SK-N-SH treated with all-trans-retinoic acid at 6 μM for 48 hours (cell line): ENCODE data around the gene OR5D14.

Experiments used
- ATAC-seq: fragments of 200-7000 bp; cut with Tn5 transposase; 3 replicates; pipeline ENCODE4 v1.9.1; 2020; ENCODE audit warnings: mild to moderate bottlenecking, moderate library complexity
- ARNTL ChIP-seq: fragments of 450-650 bp; formaldehyde crosslinking; IDR thresholded peaks from 2 replicates; pipeline ENCODE4 v1.5.0; 2020; ENCODE audit warnings: low read depth, mild to moderate bottlenecking, moderate library complexity, borderline replicate concordance
- BACH2 ChIP-seq: fragments of 250-450 bp; sonication (Bioruptor Pico); IDR thresholded peaks from 2 replicates; pipeline ENCODE4 v1.9.0; 2021; ENCODE audit warnings: mild to moderate bottlenecking, borderline replicate concordance
- CSDC2 ChIP-seq: fragments of 250-450 bp; sonication (Bioruptor Pico); IDR thresholded peaks from 2 replicates; pipeline ENCODE4 v1.5.0; 2020; ENCODE audit warnings: mild to moderate bottlenecking, moderate library complexity
- ESRRG ChIP-seq: fragments of 250-450 bp; sonication (Bioruptor Pico); IDR thresholded peaks from 2 replicates; pipeline ENCODE4 v1.6.1; 2021; ENCODE audit warnings: mild to moderate bottlenecking
- GLIS3 ChIP-seq: fragments of 250-450 bp; sonication (Bioruptor Pico); IDR thresholded peaks from 2 replicates; pipeline ENCODE4 v1.5.0; 2020; ENCODE audit warnings: mild to moderate bottlenecking, moderate library complexity
- ISL1 ChIP-seq: fragments of 250-450 bp; sonication (Bioruptor Pico); IDR thresholded peaks from 2 replicates; pipeline ENCODE4 v2.1.2; 2022; ENCODE audit warnings: mild to moderate bottlenecking, moderate library complexity
- OSR1 ChIP-seq: fragments of 250-450 bp; sonication (Bioruptor Pico); IDR thresholded peaks from 2 replicates; pipeline ENCODE4 v1.8.0; 2022; ENCODE audit warnings: moderate library complexity, mild to moderate bottlenecking, inconsistent platforms
- PPARA ChIP-seq: fragments of 250-450 bp; sonication (Bioruptor Pico); IDR thresholded peaks from 2 replicates; pipeline ENCODE4 v1.5.0; 2020; ENCODE audit warnings: mild to moderate bottlenecking, borderline replicate concordance
- RARB ChIP-seq: fragments of 250-450 bp; sonication (Bioruptor Pico); IDR thresholded peaks from 2 replicates; pipeline ENCODE4 v1.8.0; 2021; ENCODE audit warnings: mild to moderate bottlenecking, moderate library complexity
- SNAI2 ChIP-seq: fragments of 250-450 bp; sonication (Bioruptor Pico); IDR thresholded peaks from 2 replicates; pipeline ENCODE4 v1.5.0; 2020; ENCODE audit warnings: mild to moderate bottlenecking, moderate library complexity
- TOX ChIP-seq: fragments of 250-450 bp; sonication (Bioruptor Pico); IDR thresholded peaks from 2 replicates; pipeline ENCODE4 v1.8.0; 2021; ENCODE audit warnings: mild to moderate bottlenecking, moderate library complexity, borderline replicate concordance
- ZC3H10 ChIP-seq: fragments of 250-450 bp; sonication (Bioruptor Pico); IDR thresholded peaks from 2 replicates; pipeline ENCODE4 v1.5.1; 2021; ENCODE audit warnings: mild to moderate bottlenecking, moderate library complexity
- ZFP3 ChIP-seq: fragments of 250-450 bp; sonication (Bioruptor Pico); IDR thresholded peaks from 2 replicates; pipeline ENCODE4 v1.5.0; 2020; ENCODE audit warnings: mild to moderate bottlenecking, moderate library complexity
- ZFP30 ChIP-seq: fragments of 450-650 bp; formaldehyde crosslinking; IDR thresholded peaks from 2 replicates; pipeline ENCODE4 v1.5.0; 2022; ENCODE audit warnings: mild to moderate bottlenecking, moderate library complexity
- ZNF565 ChIP-seq: fragments of 450-650 bp; formaldehyde crosslinking; conservative IDR thresholded peaks from 2 replicates; pipeline ENCODE4 v1.5.0; 2020; ENCODE audit warnings: low read depth, mild to moderate bottlenecking, moderate library complexity
- ZNF70 ChIP-seq: fragments of 450-650 bp; formaldehyde crosslinking; IDR thresholded peaks from 2 replicates; pipeline ENCODE4 v1.5.0; 2020; ENCODE audit warnings: mild to moderate bottlenecking, moderate library complexity
- ZNF8 ChIP-seq: fragments of 450-650 bp; formaldehyde crosslinking; IDR thresholded peaks from 2 replicates; pipeline ENCODE4 v1.5.0; 2020; ENCODE audit warnings: mild to moderate bottlenecking, moderate library complexity
- TF ChIP-seq, protein P1 (sequence below): fragments of 250-450 bp; sonication (Bioruptor Pico); IDR thresholded peaks from 2 replicates; pipeline ENCODE4 v1.8.0; 2020; ENCODE audit warnings: mild to moderate bottlenecking, moderate library complexity, borderline replicate concordance
- TF ChIP-seq, protein P2 (sequence below): fragments of 250-450 bp; sonication (Bioruptor Pico); IDR thresholded peaks from 2 replicates; pipeline ENCODE4 v1.8.0; 2021; ENCODE audit warnings: low read depth, mild to moderate bottlenecking, moderate library complexity, borderline replicate concordance
- TF ChIP-seq, protein P3 (sequence below): fragments of 250-450 bp; sonication (Bioruptor Pico); IDR thresholded peaks from 2 replicates; pipeline ENCODE4 v1.5.1; 2020; ENCODE audit warnings: low read depth, mild to moderate bottlenecking, moderate library complexity
- TF ChIP-seq, protein P4 (sequence below): fragments of 250-450 bp; sonication (Bioruptor Pico); IDR thresholded peaks from 2 replicates; pipeline ENCODE4 v1.5.0; 2020; ENCODE audit warnings: mild to moderate bottlenecking, moderate library complexity
- TF ChIP-seq, protein P5 (sequence below): fragments of 250-450 bp; sonication (Bioruptor Pico); IDR thresholded peaks from 2 replicates; pipeline ENCODE4 v1.5.1; 2021; ENCODE audit warnings: mild to moderate bottlenecking, moderate library complexity

The OR5D14 gene

DNA sequence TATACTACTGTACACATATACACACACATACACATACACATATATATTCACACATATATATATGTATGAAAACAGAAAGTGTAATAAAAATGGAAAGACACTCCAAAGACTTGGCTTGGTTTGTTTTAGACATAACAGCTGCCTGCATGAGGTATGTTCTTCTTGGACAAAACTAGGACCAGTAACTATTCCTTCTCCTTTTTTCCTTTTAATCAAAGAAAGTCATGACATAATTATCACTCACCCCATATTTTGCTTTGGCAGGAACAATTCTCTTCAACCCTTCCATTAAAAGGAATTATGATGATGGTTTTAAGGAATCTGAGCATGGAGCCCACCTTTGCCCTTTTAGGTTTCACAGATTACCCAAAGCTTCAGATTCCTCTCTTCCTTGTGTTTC lies at the start of gene OR5D14:
OR5D14 (plus strand) TSS at position 301 of the 400 bp plus-strand sequence; CDS start at position 301, 0 bp downstream.
- no peak for ATAC-seq
- TF ChIP-seq ZFP30 (CRISPR knock-in tag), result no peak
- TF ChIP-seq ESRRG (CRISPR knock-in tag), result no peak
- TF ChIP-seq, protein P1, sequence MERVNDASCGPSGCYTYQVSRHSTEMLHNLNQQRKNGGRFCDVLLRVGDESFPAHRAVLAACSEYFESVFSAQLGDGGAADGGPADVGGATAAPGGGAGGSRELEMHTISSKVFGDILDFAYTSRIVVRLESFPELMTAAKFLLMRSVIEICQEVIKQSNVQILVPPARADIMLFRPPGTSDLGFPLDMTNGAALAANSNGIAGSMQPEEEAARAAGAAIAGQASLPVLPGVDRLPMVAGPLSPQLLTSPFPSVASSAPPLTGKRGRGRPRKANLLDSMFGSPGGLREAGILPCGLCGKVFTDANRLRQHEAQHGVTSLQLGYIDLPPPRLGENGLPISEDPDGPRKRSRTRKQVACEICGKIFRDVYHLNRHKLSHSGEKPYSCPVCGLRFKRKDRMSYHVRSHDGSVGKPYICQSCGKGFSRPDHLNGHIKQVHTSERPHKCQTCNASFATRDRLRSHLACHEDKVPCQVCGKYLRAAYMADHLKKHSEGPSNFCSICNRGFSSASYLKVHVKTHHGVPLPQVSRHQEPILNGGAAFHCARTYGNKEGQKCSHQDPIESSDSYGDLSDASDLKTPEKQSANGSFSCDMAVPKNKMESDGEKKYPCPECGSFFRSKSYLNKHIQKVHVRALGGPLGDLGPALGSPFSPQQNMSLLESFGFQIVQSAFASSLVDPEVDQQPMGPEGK (CRISPR knock-in tag), result no peak
- TF ChIP-seq GLIS3, result no peak
- TF ChIP-seq, protein P2, sequence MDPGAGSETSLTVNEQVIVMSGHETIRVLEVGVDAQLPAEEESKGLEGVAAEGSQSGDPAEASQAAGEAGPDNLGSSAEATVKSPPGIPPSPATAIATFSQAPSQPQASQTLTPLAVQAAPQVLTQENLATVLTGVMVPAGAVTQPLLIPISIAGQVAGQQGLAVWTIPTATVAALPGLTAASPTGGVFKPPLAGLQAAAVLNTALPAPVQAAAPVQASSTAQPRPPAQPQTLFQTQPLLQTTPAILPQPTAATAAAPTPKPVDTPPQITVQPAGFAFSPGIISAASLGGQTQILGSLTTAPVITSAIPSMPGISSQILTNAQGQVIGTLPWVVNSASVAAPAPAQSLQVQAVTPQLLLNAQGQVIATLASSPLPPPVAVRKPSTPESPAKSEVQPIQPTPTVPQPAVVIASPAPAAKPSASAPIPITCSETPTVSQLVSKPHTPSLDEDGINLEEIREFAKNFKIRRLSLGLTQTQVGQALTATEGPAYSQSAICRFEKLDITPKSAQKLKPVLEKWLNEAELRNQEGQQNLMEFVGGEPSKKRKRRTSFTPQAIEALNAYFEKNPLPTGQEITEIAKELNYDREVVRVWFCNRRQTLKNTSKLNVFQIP (CRISPR knock-in tag), result no peak
- TF ChIP-seq BACH2, result no peak
- TF ChIP-seq ZNF70 (CRISPR knock-in tag), result no peak
- no peak for TF ChIP-seq PPARA (CRISPR knock-in tag)
- no peak for TF ChIP-seq ZNF565 (CRISPR knock-in tag)
- no peak for TF ChIP-seq ZFP3
- TF ChIP-seq, protein P3, sequence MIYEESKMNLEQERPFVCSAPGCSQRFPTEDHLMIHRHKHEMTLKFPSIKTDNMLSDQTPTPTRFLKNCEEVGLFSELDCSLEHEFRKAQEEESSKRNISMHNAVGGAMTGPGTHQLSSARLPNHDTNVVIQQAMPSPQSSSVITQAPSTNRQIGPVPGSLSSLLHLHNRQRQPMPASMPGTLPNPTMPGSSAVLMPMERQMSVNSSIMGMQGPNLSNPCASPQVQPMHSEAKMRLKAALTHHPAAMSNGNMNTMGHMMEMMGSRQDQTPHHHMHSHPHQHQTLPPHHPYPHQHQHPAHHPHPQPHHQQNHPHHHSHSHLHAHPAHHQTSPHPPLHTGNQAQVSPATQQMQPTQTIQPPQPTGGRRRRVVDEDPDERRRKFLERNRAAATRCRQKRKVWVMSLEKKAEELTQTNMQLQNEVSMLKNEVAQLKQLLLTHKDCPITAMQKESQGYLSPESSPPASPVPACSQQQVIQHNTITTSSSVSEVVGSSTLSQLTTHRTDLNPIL (CRISPR knock-in tag), result no peak
- TF ChIP-seq SNAI2 (CRISPR knock-in tag), result no peak
- TF ChIP-seq, protein P4, sequence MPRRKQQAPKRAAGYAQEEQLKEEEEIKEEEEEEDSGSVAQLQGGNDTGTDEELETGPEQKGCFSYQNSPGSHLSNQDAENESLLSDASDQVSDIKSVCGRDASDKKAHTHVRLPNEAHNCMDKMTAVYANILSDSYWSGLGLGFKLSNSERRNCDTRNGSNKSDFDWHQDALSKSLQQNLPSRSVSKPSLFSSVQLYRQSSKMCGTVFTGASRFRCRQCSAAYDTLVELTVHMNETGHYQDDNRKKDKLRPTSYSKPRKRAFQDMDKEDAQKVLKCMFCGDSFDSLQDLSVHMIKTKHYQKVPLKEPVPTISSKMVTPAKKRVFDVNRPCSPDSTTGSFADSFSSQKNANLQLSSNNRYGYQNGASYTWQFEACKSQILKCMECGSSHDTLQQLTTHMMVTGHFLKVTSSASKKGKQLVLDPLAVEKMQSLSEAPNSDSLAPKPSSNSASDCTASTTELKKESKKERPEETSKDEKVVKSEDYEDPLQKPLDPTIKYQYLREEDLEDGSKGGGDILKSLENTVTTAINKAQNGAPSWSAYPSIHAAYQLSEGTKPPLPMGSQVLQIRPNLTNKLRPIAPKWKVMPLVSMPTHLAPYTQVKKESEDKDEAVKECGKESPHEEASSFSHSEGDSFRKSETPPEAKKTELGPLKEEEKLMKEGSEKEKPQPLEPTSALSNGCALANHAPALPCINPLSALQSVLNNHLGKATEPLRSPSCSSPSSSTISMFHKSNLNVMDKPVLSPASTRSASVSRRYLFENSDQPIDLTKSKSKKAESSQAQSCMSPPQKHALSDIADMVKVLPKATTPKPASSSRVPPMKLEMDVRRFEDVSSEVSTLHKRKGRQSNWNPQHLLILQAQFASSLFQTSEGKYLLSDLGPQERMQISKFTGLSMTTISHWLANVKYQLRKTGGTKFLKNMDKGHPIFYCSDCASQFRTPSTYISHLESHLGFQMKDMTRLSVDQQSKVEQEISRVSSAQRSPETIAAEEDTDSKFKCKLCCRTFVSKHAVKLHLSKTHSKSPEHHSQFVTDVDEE, result no peak
- TF ChIP-seq, protein P5, sequence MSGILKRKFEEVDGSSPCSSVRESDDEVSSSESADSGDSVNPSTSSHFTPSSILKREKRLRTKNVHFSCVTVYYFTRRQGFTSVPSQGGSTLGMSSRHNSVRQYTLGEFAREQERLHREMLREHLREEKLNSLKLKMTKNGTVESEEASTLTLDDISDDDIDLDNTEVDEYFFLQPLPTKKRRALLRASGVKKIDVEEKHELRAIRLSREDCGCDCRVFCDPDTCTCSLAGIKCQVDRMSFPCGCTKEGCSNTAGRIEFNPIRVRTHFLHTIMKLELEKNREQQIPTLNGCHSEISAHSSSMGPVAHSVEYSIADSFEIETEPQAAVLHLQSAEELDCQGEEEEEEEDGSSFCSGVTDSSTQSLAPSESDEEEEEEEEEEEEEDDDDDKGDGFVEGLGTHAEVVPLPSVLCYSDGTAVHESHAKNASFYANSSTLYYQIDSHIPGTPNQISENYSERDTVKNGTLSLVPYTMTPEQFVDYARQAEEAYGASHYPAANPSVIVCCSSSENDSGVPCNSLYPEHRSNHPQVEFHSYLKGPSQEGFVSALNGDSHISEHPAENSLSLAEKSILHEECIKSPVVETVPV, result no peak
- TF ChIP-seq OSR1 (CRISPR knock-in tag), result no peak
- TF ChIP-seq TOX (CRISPR knock-in tag), result no peak
- no peak for TF ChIP-seq RARB (CRISPR knock-in tag)
- TF ChIP-seq CSDC2 (CRISPR knock-in tag), result no peak
- no peak for TF ChIP-seq ARNTL (CRISPR knock-in tag)
- TF ChIP-seq, all 23 proteins: peak for 0

DNA sequence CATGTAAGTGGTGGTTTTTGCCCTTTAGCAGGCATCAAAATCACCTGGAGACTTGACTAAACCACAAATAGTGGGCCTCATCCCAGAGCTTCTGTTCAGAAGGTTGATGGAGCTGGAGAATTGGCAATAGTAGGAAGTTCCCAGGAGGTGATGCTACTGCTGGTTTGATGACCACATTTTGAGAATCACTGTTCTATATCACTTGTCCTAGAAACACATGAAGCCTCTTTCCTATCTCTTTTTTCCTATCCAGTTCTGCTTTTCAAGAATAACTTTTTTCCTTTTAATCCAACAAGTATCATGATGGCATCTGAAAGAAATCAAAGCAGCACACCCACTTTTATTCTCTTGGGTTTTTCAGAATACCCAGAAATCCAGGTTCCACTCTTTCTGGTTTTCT lies 22.2 kb upstream of the OR5D14 start, which contains the start of gene OR5D13:
OR5D13 (plus strand) TSS at position 301 of the 400 bp plus-strand sequence; CDS start at position 301, 0 bp downstream.
- TF ChIP-seq ZC3H10 (no peak), TOX (CRISPR knock-in tag) (no peak), GLIS3 (no peak), BACH2 (no peak), ZNF8 (CRISPR knock-in tag) (no peak), PPARA (CRISPR knock-in tag) (no peak), SNAI2 (CRISPR knock-in tag) (no peak), ISL1 (CRISPR knock-in tag) (no peak), OSR1 (CRISPR knock-in tag) (no peak), ZFP30 (CRISPR knock-in tag) (no peak), ARNTL (CRISPR knock-in tag) (no peak)
- TF ChIP-seq, protein P2 (CRISPR knock-in tag), result no peak
- TF ChIP-seq, protein P5, result no peak
- TF ChIP-seq, protein P3 (CRISPR knock-in tag), result no peak
- no peak for ATAC-seq
